NCI-H2196 (cell line): Measurements from ENCODE around the gene TSPEAR.

ENCODE experiments used
- DNase-seq: peaks from one replicate; lab custom pipeline; 2025; ENCODE audit not compliant: unreplicated experiment; lab: John Stamatoyannopoulos, UW

Gene TSPEAR

GRCh38 chr21:44522753-44523204, 188.6 kb downstream of the TSPEAR start:
- no peak for DNase-seq

GRCh38 chr21:44521928-44522752, 189.2 kb downstream of the TSPEAR start:
- no peak for DNase-seq

GRCh38 chr21:44521301-44521927, 190.0 kb downstream of the TSPEAR start:
- no peak for DNase-seq

- no peak for DNase-seq
Measured at GRCh38 chr21:44520326-44521300, 190.8 kb downstream of the TSPEAR start.

GRCh38 chr21:44519346-44520325, 191.7 kb downstream of the TSPEAR start:
- DNase-seq, result no peak

- DNase-seq, result no peak
Measured at GRCh38 chr21:44518686-44519085, 192.7 kb downstream of the TSPEAR start.

GRCh38 chr21:44517175-44517899, 194.0 kb downstream of the TSPEAR start:
- no peak for DNase-seq

GRCh38 chr21:44516828-44517174, 194.6 kb downstream of the TSPEAR start:
- no peak for DNase-seq

GRCh38 chr21:44516342-44516741, 195.0 kb downstream of the TSPEAR start:
- no peak for DNase-seq

GRCh38 chr21:44515359-44516165, 195.8 kb downstream of the TSPEAR start:
- DNase-seq, result no peak

- no peak for DNase-seq
Measured at GRCh38 chr21:44514746-44515358, 196.5 kb downstream of the TSPEAR start.

GRCh38 chr21:44514218-44514520, 197.2 kb downstream of the TSPEAR start:
- no peak for DNase-seq

GRCh38 chr21:44513389-44514217, 197.8 kb downstream of the TSPEAR start:
- DNase-seq, result peak; percentile 81

- DNase-seq, result no peak
Measured at GRCh38 chr21:44512496-44513388, 198.6 kb downstream of the TSPEAR start.

GRCh38 chr21:44511938-44512275, 199.5 kb downstream of the TSPEAR start:
- DNase-seq, result no peak

GRCh38 chr21:44511219-44511937, 200.0 kb downstream of the TSPEAR start:
- DNase-seq, result no peak
